DMS53 treated with DMSO at 0.1 percent for 48 hours (cell line): ENCODE results near the gene KRT85.
"Not testable (repeated sequence)": the region's sequence is repeated elsewhere in the genome, so short reads cannot be mapped to it uniquely, and the experiment has no call there.

Experiments used
- DNase-seq: peaks from one replicate; lab custom pipeline; 2025; ENCODE audit not compliant: unreplicated experiment; lab: John Stamatoyannopoulos, UW

KRT85 gene

GRCh38 chr12:52327830-52328500, 39.3 kb downstream of the KRT85 start:
- no peak for DNase-seq

GRCh38 chr12:52327052-52327829, 40.0 kb downstream of the KRT85 start:
- DNase-seq = peak; percentile 97

DNA sequence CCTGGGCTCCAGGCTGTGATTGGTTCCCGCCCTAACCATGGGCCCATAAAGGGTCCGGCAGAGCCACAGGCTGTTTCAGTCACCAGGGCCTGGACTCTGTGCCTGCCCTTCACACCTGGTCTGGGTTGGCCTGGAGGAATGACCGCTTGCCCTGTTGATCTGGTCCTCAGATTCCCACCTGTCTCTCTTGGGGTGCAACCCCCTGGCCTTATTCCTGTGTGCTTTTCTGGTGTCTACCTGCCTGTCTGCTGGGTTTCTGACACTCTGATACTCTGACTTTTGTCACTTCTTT, 43.2 kb downstream of the KRT85 start:
- DNase-seq = no peak

DNA sequence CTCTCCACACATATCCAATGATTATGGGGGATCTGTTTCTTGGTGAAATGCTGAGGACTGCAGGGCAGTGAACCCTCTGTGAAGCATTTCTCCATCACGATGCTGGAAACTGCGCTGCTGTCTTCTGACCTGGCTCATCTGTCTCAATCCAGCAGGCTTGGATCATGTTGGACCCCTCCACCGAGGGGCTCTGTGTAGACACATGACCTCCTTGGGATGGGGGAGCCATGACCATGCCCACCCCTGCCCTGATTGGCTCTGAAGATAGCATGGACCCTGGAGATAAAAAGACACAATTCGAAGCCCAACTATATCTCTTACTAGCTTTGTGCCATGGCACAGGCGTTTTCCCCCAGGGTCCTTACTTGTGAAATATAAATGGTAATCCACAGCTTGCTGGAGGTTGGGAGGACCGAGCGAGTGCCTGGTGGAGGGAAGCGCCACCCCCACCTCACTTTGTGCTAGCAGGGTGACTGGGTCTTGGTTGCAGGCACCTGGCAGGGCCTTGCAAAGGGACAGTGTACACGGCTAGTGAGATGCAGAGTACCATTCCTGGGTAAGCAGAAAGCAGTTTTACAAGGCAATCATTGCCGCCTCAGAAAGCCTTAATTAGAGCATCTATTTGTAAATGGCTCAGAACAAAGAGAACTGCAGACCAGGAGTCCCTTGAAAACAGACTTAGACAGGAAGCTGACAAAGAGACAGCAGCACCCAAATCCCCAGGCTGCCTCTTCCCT, 43.7 kb downstream of the KRT85 start:
- DNase-seq = no peak

GRCh38 chr12:52323001-52323400, 44.3 kb downstream of the KRT85 start:
- no peak for DNase-seq

- DNase-seq = no peak
These were observed 45.2 kb downstream of the KRT85 start for GRCh38 chr12:52322069-52322468.

DNA sequence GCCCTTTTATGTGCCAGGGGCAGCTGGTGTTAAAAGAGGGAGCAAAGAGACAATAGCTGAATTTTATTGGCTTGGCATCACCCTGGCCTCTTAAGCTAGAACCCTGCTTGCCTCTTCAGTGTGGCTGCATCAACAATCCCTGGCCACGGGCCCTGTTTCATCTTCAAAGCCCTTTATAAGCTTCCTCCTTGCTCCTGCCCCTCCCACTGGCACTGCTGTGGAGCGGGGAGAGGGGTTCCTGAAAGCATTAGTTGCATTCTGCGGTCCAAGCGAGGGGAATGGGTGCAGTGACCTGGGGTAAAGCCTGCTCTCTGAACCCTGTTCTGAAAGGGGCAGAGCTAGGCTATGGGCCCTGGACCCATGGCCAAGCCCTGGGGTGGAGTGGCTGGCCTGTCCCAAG, 45.9 kb downstream of the KRT85 start:
- no peak for DNase-seq

DNA sequence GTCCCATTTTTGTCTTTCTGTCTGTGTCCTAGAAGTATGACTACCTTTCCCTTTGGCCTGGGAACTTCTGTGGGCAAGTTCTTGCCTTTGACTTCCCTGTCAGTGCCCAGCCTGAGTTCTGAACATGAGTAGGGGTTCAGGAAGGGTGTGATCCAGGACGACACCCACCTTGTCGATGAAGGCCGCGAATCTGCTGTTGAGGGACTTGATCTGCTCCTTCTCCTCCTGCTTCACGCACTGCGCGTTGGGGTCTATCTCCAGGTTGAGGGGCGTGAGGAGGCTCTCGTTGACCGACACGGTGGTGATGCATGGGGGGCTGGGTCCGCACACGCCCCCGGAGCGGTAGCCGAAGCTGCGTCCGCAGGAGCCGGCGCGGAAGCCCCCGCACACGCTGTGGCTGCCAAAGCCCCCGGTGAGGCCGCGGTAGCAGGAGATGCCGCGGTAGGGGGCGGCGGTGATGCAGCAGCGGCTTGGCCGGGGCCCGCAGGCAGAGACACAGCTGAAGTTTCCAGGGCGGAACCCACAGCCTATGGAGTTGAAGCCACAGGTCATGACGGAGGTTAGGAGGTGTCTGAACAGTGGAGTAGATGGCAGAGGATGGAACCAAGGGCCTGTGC, 46.4 kb downstream of the KRT85 start, which contains the start of gene KRT83:
Gene KRT83 (minus strand): TSS at position 615 of the 617 bp plus-strand sequence. CDS start 63 bp downstream, at position 552.
- DNase-seq = no peak

GRCh38 chr12:52319097-52319496, 48.2 kb downstream of the KRT85 start:
- DNase-seq = no peak

- DNase-seq = no peak
These were observed 48.9 kb downstream of the KRT85 start for GRCh38 chr12:52318241-52318990.

GRCh38 chr12:52317468-52318052, 49.7 kb downstream of the KRT85 start:
- no peak for DNase-seq

DNA sequence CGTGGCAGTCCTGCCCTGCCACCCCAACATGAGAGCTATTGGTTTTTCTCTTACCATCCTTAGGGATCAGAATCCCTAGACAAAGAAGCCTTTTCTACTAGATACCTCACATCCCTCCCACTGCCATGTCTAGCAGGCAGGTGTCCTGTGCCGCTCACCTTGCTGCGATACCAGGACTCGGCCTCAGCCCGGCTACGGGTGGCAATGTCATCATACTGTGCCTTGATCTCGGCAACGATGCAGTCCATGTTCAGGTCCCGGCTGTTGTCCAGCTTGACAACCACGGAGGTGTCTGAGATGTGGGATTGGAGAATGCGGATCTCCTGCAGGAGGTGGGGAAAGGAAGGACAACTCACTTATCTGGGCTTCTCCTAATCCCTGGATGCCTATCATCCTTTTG, 50.6 kb downstream of the KRT85 start:
- no peak for DNase-seq

DNA sequence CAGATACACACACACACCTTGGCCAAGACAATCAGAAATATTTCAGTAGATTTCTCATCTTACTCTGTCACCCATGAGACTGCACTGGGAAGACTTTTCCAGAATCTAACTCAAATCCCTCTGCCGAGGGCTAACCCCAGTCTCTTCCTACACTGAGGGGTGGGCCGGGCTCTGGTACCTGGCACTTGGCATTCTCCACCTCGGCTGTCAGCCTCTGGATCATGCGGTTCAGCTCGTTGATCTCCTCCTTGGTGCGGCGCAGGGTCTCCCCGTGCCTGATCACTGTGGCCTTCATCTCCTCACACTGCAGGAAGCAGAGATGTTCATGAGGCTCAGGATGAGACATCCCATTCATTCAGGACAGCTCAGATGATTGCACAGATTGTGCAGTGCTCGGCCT, 51.0 kb downstream of the KRT85 start:
- DNase-seq = no peak

DNA sequence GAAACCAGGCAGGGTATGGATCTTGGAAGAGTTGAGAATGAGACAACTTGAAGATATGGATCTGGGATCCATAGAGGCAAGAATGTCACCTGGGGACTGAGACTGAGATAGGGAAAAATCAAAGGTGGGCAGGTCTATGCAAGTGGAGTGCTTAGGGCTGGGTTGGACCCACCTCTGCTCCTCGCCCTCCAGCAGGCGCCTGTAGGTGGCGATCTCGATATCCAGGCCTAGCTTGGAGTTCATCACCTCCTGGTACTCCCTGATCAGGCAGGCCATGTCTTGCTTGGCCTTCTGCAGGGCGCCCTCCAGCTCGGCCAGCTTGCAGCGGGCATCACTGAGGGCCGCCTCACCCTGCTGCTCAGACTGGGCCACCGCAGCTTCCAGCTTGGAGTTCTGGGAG, 51.6 kb downstream of the KRT85 start:
- DNase-seq = not testable (repeated sequence)

DNA sequence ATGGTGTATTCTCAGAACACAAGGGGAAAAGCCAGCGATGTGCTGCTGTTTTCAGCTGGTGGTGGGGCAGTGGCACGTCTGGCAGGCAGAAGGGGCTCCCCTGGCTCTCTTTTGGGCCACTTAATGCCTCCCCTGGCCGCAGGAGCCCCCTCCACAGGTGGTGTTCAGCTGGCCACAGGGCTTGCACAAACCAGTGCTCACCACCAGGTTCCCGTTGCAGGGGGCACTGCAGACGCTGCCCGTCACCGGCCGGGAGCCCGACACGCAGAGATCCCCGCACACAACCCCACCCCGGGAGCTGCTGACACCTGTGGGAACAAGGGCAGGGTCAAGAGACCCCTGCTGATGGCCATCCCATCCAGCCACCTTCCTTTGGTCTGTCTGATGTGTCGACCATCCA, 52.8 kb downstream of the KRT85 start:
- no peak for DNase-seq

DNA sequence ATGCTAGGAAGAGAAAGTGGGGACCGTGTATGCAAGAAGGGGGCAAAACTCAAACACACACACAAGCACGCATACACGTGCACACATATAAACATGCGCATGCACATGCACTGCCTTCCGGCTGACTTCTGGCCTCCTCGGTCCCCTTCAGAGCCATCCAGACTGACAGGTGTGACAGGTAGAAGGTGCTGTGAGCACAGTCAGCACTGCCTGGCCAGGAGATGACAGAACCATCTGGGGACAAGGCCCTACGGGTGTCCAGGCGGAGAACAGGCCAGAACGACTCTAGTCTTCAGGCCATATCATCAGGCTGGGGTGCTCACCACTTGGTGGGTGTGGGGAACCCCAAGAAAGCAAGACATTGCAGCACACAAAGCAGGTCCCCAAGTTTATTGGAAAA, 53.4 kb downstream of the KRT85 start:
- DNase-seq = no peak

DNA sequence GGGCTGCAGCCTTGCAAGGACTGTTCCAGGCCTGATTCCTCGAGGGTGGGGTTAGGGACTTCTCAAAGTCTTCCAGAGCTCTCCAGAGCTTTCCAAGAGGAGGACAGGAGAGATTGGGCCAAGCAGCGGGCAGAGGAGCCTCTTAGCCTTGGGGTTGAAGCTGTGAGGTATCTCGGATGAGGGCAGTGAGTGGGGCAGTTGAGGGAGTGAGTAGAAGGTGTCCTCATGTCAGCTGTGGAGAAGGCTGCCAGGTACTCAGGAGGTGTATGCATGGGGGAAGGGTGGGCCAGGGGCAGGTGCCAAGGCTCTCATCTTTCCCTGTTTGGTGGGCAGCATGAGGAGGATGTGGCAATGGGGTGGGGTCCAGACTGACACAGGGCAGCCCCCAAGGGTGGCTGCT, 53.8 kb downstream of the KRT85 start:
- DNase-seq = no peak

DNA sequence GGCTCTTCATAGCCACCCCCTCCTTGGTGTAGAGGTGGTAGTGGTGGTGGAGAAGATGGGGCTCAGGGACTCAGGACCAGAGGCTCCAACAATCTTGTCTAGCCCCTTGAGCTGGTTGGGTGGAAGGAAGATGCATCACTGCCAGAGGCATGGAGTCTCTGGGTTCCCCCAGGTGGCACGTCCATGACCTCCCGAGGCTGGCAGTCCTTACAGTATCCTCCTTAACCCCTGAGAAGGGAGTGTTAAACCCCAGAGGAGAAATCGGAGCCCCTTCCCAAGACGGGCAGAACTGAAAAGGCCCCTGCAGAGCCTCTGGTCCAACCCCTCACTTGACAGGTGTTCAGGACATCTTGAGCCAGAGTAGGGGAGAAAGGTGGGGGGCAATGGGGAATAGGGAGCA, 55.2 kb downstream of the KRT85 start:
- no peak for DNase-seq

- no peak for DNase-seq
These were observed 56.0 kb downstream of the KRT85 start for GRCh38 chr12:52311285-52311648.

- no peak for DNase-seq
These were observed 56.5 kb downstream of the KRT85 start for GRCh38 chr12:52310622-52311284.
